ENCODE data around the gene CCDC87.
A peak's percentile ranks its signal among the peaks of the same experiment; 100 is the strongest.
"Not testable (repeated sequence)": the region's sequence is repeated elsewhere in the genome, so short reads cannot be mapped to it uniquely, and the experiment has no call there.

The CCDC87 gene, protein sequence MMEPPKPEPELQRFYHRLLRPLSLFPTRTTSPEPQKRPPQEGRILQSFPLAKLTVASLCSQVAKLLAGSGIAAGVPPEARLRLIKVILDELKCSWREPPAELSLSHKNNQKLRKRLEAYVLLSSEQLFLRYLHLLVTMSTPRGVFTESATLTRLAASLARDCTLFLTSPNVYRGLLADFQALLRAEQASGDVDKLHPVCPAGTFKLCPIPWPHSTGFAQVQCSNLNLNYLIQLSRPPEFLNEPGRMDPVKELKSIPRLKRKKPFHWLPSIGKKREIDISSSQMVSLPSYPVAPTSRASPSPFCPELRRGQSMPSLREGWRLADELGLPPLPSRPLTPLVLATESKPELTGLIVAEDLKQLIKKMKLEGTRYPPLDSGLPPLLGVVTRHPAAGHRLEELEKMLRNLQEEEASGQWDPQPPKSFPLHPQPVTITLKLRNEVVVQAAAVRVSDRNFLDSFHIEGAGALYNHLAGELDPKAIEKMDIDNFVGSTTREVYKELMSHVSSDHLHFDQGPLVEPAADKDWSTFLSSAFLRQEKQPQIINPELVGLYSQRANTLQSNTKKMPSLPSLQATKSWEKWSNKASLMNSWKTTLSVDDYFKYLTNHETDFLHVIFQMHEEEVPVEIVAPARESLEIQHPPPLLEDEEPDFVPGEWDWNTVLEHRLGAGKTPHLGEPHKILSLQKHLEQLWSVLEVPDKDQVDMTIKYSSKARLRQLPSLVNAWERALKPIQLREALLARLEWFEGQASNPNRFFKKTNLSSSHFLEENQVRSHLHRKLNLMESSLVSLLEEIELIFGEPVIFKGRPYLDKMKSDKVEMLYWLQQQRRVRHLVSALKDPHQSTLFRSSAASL

GRCh38 chr11:66592457-66593302 lies at the start of gene CCDC87, which contains the start of gene CCS:
Gene CCDC87, minus strand, starts transcription at chr11:66593063. Its CDS starts 48 bp downstream, at chr11:66593015.
Gene CCS, plus strand, starts transcription at chr11:66593185. Its CDS starts 77 bp downstream, at chr11:66593262.
- no peaks in the 10 kb centered on the region for H3K9me3 ChIP-seq (ENCODE audit: control insufficient read depth, low read length)
- H3K36me3 ChIP-seq (ENCODE audit: control insufficient read depth, insufficient read depth, low read length, severe bottlenecking): no peaks in the 10 kb centered on the region
- peaks cover 23% of the 10 kb centered on the region for H3K4me1 ChIP-seq (ENCODE audit: control insufficient read depth, insufficient read depth, low read length)
- DNase-seq (ENCODE audit: low read depth): peak; percentile 98
- peak within 1 kb of the TSS; percentile 91 for H3K9ac ChIP-seq (ENCODE audit: low read length)
- H3K4me3 ChIP-seq (ENCODE audit: low read length): peak within 1 kb of the TSS; percentile 87
- no peaks in the 10 kb centered on the region for H3K27me3 ChIP-seq (replicated peaks; ENCODE audit: control insufficient read depth, insufficient read depth, low read length)

DNA sequence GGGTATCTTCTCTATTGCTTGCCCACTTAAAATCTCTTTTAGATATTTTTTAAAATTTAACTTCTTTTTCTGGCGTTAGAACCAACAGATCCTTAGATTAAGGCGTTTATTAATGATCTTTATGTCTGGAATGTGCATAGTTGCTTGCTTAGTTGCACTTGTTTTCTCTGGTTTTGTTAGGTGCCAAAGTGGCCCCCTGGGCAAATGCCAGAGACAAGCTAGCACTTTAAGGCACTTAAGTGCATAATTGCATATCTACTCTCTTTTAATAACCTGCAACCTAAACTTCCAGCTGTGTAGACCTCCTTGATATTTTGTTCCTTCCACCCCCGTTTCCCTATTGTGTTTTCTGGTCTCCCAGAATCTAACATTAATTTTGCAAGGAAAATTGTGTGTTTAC lies 49.0 kb upstream of the CCDC87 start:
- Histone ChIP-seq H3K36me3 (ENCODE audit: control insufficient read depth, insufficient read depth, low read length, severe bottlenecking) (peaks cover 70% of the 10 kb centered on the region), H3K4me1 (ENCODE audit: control insufficient read depth, insufficient read depth, low read length) (peaks cover 77% of the 10 kb centered on the region), H3K9ac (ENCODE audit: low read length) (peak overlapping the region; percentile 27), H3K4me3 (ENCODE audit: low read length) (peak overlapping the region; percentile 94), H3K9me3 (ENCODE audit: control insufficient read depth, low read length) (no peaks in the 10 kb centered on the region), H3K27me3 (replicated peaks; ENCODE audit: control insufficient read depth, insufficient read depth, low read length) (no peaks in the 10 kb centered on the region)
- peak; percentile 19 for DNase-seq (ENCODE audit: low read depth)

DNA sequence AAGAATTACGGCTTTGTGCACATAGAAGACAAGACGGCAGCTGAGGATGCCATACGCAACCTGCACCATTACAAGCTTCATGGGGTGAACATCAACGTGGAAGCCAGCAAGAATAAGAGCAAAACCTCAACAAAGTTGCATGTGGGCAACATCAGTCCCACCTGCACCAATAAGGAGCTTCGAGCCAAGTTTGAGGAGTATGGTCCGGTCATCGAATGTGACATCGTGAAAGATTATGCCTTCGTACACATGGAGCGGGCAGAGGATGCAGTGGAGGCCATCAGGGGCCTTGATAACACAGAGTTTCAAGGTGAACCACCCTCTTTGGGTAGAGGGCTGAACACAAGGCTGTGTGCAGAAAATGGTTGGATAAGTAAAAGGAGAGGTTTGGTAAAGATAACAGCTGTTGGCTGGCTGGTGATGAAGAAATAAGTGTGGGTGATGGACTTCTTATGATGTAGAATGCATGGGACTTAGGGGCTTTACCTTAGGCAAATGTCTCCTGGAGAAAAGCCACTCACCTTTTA lies 47.0 kb upstream of the CCDC87 start:
- peaks cover 64% of the 10 kb centered on the region for H3K4me1 ChIP-seq (ENCODE audit: control insufficient read depth, insufficient read depth, low read length)
- peak overlapping the region; percentile 95 for H3K9ac ChIP-seq (ENCODE audit: low read length)
- peaks cover 55% of the 10 kb centered on the region for H3K36me3 ChIP-seq (ENCODE audit: control insufficient read depth, insufficient read depth, low read length, severe bottlenecking)
- not testable (repeated sequence) for DNase-seq (ENCODE audit: low read depth); H3K9me3 ChIP-seq (ENCODE audit: control insufficient read depth, low read length); H3K27me3 ChIP-seq (replicated peaks; ENCODE audit: control insufficient read depth, insufficient read depth, low read length)
- peak overlapping the region; percentile 94 for H3K4me3 ChIP-seq (ENCODE audit: low read length)

DNA sequence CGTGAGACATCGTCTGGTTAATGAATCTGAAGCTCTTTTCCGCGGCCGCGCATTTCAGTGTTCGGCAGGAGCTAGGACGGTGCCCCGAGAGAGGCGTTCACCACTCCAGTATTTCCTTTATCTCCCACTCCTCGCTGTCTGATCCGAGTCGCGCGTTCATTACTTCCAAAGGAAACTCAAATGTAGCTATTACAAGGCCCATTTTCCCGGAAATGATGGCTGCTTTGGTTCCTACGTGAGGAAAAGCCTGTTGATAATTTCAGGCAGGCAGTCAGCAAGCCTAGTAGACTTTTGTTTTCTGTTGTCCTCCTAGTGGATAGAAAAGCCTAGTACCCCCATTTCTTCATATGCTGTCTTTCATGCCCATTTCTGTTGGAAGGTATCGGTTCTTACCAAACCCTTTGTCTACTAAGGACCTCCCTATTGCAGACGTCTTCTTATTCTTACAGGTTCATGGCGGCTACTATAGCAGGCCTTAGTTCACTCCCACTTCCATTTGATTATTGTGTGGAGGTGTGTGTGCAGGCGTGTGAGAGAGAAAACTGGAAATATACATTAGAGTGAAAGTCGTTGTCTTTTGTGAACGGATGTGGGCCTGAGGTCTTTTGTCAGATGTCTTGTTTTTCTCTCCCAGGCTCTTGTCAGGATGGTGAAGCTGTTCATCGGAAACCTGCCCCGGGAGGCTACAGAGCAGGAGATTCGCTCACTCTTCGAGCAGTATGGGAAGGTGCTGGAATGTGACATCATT lies 46.4 kb upstream of the CCDC87 start:
- DNase-seq (ENCODE audit: low read depth): peak; percentile 72
- Histone ChIP-seq H3K9me3 (ENCODE audit: control insufficient read depth, low read length) (no peaks in the 10 kb centered on the region), H3K4me3 (ENCODE audit: low read length) (peak overlapping the region; percentile 94), H3K27me3 (replicated peaks; ENCODE audit: control insufficient read depth, insufficient read depth, low read length) (no peaks in the 10 kb centered on the region), H3K9ac (ENCODE audit: low read length) (peak overlapping the region; percentile 95), H3K4me1 (ENCODE audit: control insufficient read depth, insufficient read depth, low read length) (peaks cover 58% of the 10 kb centered on the region), H3K36me3 (ENCODE audit: control insufficient read depth, insufficient read depth, low read length, severe bottlenecking) (peaks cover 54% of the 10 kb centered on the region)

DNA sequence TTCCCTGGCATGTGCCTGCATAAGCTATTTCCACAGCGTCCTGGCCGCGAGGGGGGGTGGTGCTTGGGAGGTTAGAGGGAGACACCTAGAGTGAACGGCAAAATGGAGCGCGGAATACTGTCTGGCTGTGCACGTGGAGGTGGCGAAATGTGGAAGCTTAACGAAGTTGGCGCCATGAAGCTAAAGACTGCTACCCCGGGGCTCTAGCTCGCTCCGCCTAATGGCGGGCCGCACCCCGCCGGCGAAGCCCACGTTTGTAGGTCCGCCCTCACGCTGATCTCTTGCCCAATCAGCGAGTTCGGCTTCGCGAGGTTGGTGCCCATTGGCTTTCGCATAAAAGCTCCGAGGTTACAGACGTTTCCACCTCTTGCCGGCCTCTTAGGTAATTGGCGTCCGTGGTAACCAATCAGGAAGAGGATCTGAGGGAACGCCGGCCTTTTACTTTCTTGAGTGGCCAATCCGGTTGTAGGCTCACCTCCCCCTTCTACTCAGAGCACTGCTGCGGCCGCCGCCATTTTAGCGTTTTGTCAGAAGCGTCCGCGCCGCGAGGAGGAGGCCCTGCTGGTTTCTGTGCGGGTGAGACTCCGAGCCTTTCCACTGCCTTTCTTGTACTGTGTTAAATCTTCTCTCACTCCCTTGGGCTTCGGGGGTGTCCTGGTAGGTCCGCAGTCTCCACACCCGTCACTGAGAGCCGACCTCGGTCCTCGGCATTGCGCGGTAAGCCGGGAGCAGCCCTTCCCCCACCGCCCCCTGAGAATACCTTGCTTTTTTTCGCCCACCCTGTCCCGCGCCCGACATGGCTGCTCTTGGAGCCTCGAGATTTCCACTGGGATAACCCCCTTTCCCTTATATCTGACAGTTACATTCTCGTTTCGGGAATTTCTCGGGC lies 45.6 kb upstream of the CCDC87 start, which contains the start of gene RBM4:
Gene RBM4, plus strand, starts transcription at position 527 of the 889 bp plus-strand sequence. CDS start 1,009 bp downstream, outside the sequence.
- peak; percentile 100 for DNase-seq (ENCODE audit: low read depth)
- no peaks in the 10 kb centered on the region for H3K27me3 ChIP-seq (replicated peaks; ENCODE audit: control insufficient read depth, insufficient read depth, low read length)
- peak within 1 kb of the TSS; percentile 95 for H3K9ac ChIP-seq (ENCODE audit: low read length)
- peak within 1 kb of the TSS; percentile 94 for H3K4me3 ChIP-seq (ENCODE audit: low read length)
- H3K9me3 ChIP-seq (ENCODE audit: control insufficient read depth, low read length): no peaks in the 10 kb centered on the region
- peaks cover 50% of the 10 kb centered on the region for H3K36me3 ChIP-seq (ENCODE audit: control insufficient read depth, insufficient read depth, low read length, severe bottlenecking)
- peaks cover 50% of the 10 kb centered on the region for H3K4me1 ChIP-seq (ENCODE audit: control insufficient read depth, insufficient read depth, low read length)

- Histone ChIP-seq H3K36me3 (ENCODE audit: control insufficient read depth, insufficient read depth, low read length, severe bottlenecking) (peaks cover 46% of the 10 kb centered on the region), H3K4me3 (ENCODE audit: low read length) (peak overlapping the region; percentile 94)
- DNase-seq (ENCODE audit: low read depth): no peak
Measured at GRCh38 chr11:66637557-66638176, 44.8 kb upstream of the CCDC87 start.

DNA sequence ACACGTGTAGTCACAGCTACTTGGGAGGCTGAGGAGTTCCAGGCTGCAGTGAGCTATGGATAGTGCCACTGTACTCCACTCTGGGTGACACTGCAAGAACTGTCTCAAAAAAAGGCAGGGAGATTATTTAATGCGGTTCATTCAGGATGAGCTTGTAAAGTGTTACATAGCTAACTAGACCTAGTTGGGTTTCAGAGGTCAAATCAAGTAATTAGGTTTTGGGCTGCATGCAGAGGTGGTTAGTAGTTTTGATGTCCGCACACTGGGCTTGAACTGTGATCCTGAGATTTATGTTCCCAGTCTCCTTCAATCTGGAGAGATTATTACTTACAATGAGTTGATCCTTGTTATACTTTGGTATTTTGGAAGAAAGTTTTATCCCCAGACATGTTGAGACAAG lies 43.5 kb upstream of the CCDC87 start:
- no peaks in the 10 kb centered on the region for H3K27me3 ChIP-seq (replicated peaks; ENCODE audit: control insufficient read depth, insufficient read depth, low read length)
- no peak overlapping the region for H3K9ac ChIP-seq (ENCODE audit: low read length)
- H3K36me3 ChIP-seq (ENCODE audit: control insufficient read depth, insufficient read depth, low read length, severe bottlenecking): peaks cover 36% of the 10 kb centered on the region
- DNase-seq (ENCODE audit: low read depth): no peak
- no peaks in the 10 kb centered on the region for H3K9me3 ChIP-seq (ENCODE audit: control insufficient read depth, low read length)
- H3K4me3 ChIP-seq (ENCODE audit: low read length): no peak overlapping the region
- H3K4me1 ChIP-seq (ENCODE audit: control insufficient read depth, insufficient read depth, low read length): peaks cover 30% of the 10 kb centered on the region

More at GRCh38 chr11:66637557-66638176, 44.8 kb upstream of the CCDC87 start:
- Histone ChIP-seq H3K9me3 (ENCODE audit: control insufficient read depth, low read length) (no peaks in the 10 kb centered on the region), H3K9ac (ENCODE audit: low read length) (peak overlapping the region; percentile 81), H3K27me3 (replicated peaks; ENCODE audit: control insufficient read depth, insufficient read depth, low read length) (no peaks in the 10 kb centered on the region), H3K4me1 (ENCODE audit: control insufficient read depth, insufficient read depth, low read length) (peaks cover 42% of the 10 kb centered on the region)

GRCh38 chr11:66632952-66633351 lies 40.1 kb upstream of the CCDC87 start:
- Histone ChIP-seq H3K9me3 (ENCODE audit: control insufficient read depth, low read length) (no peaks in the 10 kb centered on the region), H3K36me3 (ENCODE audit: control insufficient read depth, insufficient read depth, low read length, severe bottlenecking) (peaks cover 40% of the 10 kb centered on the region), H3K4me1 (ENCODE audit: control insufficient read depth, insufficient read depth, low read length) (peaks cover 7% of the 10 kb centered on the region), H3K27me3 (replicated peaks; ENCODE audit: control insufficient read depth, insufficient read depth, low read length) (no peaks in the 10 kb centered on the region), H3K9ac (ENCODE audit: low read length) (no peak overlapping the region), H3K4me3 (ENCODE audit: low read length) (no peak overlapping the region)
- no peak for DNase-seq (ENCODE audit: low read depth)

DNA sequence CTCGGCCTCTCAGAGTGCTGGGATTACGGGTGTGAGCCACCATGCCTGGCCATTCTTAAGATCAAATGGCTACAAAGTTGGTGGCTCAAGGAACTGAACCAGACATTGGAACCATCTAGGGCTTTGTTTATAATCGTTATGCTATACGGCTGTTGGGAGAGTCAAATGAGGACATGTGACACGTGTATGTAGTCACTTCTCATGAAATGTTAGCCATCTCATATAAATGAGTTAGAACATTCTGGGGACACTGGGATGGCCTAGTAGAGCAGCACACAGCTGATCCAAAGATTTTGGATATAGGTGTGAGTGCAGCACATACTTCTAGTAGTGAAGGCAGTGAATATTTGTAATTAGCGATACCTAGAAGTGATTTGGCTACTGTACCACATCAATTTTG lies 39.0 kb upstream of the CCDC87 start:
- H3K9ac ChIP-seq (ENCODE audit: low read length): no peak overlapping the region
- no peak overlapping the region for H3K4me3 ChIP-seq (ENCODE audit: low read length)
- H3K9me3 ChIP-seq (ENCODE audit: control insufficient read depth, low read length): no peaks in the 10 kb centered on the region
- H3K27me3 ChIP-seq (replicated peaks; ENCODE audit: control insufficient read depth, insufficient read depth, low read length): no peaks in the 10 kb centered on the region
- H3K36me3 ChIP-seq (ENCODE audit: control insufficient read depth, insufficient read depth, low read length, severe bottlenecking): peaks cover 51% of the 10 kb centered on the region
- DNase-seq (ENCODE audit: low read depth): no peak
- H3K4me1 ChIP-seq (ENCODE audit: control insufficient read depth, insufficient read depth, low read length): no peaks in the 10 kb centered on the region
